ENCODE measurements around the gene METTL21C.
A peak's percentile ranks its signal among the peaks of the same experiment; 100 is the strongest.

METTL21C gene

GRCh38 chr13:102694937-102695336, at the start of gene METTL21C:
METTL21C (minus strand) TSS chr13:102695044; CDS start chr13:102694498, 546 bp downstream.
- no peak for DNase-seq

GRCh38 chr13:102742506-102742905, 47.7 kb upstream of the METTL21C start:
- DNase-seq, result no peak

- no peak for DNase-seq
Measured at GRCh38 chr13:102742101-102742500, 47.3 kb upstream of the METTL21C start.

- no peak for DNase-seq
Measured at GRCh38 chr13:102729560-102730270, 34.9 kb upstream of the METTL21C start.

- no peak for DNase-seq
Measured at GRCh38 chr13:102726430-102726829, 31.6 kb upstream of the METTL21C start.

- DNase-seq, result peak in 21 of 56 donors; percentile 1 to 35 (median 7)
Measured at GRCh38 chr13:102724923-102725322, 30.1 kb upstream of the METTL21C start.

- DNase-seq, result peak in 51 of 56 donors; percentile 0 to 90 (median 53)
Measured at GRCh38 chr13:102721800-102722231, 27.0 kb upstream of the METTL21C start.

GRCh38 chr13:102718746-102719145, 23.9 kb upstream of the METTL21C start:
- no peak for DNase-seq

- DNase-seq, result no peak
Measured at GRCh38 chr13:102715447-102715846, 20.6 kb upstream of the METTL21C start.

- no peak for DNase-seq
Measured at GRCh38 chr13:102710261-102710679, 15.4 kb upstream of the METTL21C start.

GRCh38 chr13:102709536-102709935, 14.7 kb upstream of the METTL21C start:
- no peak for DNase-seq

- no peak for DNase-seq
Measured at GRCh38 chr13:102708991-102709390, 14.1 kb upstream of the METTL21C start.

GRCh38 chr13:102708211-102708610, 13.4 kb upstream of the METTL21C start:
- DNase-seq, result no peak

GRCh38 chr13:102707467-102707866, 12.6 kb upstream of the METTL21C start:
- peak in 1 of 56 donors; percentile 1 for DNase-seq

GRCh38 chr13:102704238-102705058, 9.6 kb upstream of the METTL21C start:
- DNase-seq, result no peak

GRCh38 chr13:102703726-102704035, 8.8 kb upstream of the METTL21C start:
- no peak for DNase-seq

GRCh38 chr13:102702965-102703725, 8.3 kb upstream of the METTL21C start:
- no peak for DNase-seq

GRCh38 chr13:102701331-102701730, 6.5 kb upstream of the METTL21C start:
- no peak for DNase-seq

GRCh38 chr13:102700088-102701031, 5.5 kb upstream of the METTL21C start:
- DNase-seq, result no peak

GRCh38 chr13:102699504-102699903, 4.7 kb upstream of the METTL21C start:
- DNase-seq, result no peak

- DNase-seq, result no peak
Measured at GRCh38 chr13:102698649-102698980, 3.8 kb upstream of the METTL21C start.
